A549 (cell line): ENCODE measurements around the gene FER. TPM values are rescaled to one million over a fixed set of nuclear protein-coding genes. Genes with fewer than 3 reads are reported as not detected.

Experiments
- ATAC-seq, 2 experiments: fragments of 200-7000 bp in 1 of 2; fragments of >200 bp in 1 of 2; cut with Nextera tagmentation in 1 of 2; cut with Tn5 transposase in 1 of 2; 3 replicates each; pipeline versions ENCODE4 v1.8.0 to v1.9.1; 2018 to 2020; ENCODE audit warnings: mild to moderate bottlenecking in 1 of 2, moderate library complexity in 1 of 2
- CTCF ChIA-PET: fragments of 300-600 bp; sonication (Branson Sonifier 250); formaldehyde crosslinking; extraction: SDS; loops from one replicate; lab custom pipeline; 2021; ENCODE audit warnings: antibody characterized with exemption, inconsistent platforms; lab: Yijun Ruan, JAX
- POLR2A ChIA-PET: fragments of 350-600 bp; formaldehyde crosslinking; extraction: SDS; loops from one replicate; lab custom pipeline; 2021; ENCODE audit warnings: antibody characterized with exemption, inconsistent platforms; lab: Yijun Ruan, JAX
- DNase-seq, 2 experiments: peaks; one replicate each; pipeline versions ENCODE4 v3.0.0 to v3.0.0-alpha.2; 2011 to 2016; ENCODE audit warnings: low read depth in 1 of 2, low spot score in 1 of 2
- FAIRE-seq: peaks from 2 replicates; lab custom pipeline; 2011; peaks lifted over from hg19 to GRCh38; lab: Jason Lieb, UNC
- H3K27ac ChIP-seq, 2 experiments: fragments of >200 bp; sonication (Bioruptor Twin); formaldehyde crosslinking; 3 replicates each; pipeline ENCODE4 v1.5.1; 2016 to 2017
- H3K4me1 ChIP-seq: fragments of >200 bp; sonication (Bioruptor Twin); formaldehyde crosslinking; 3 replicates; pipeline ENCODE4 v1.6.1; 2016
- H3K4me2 ChIP-seq: fragments of >200 bp; sonication (Bioruptor Twin); formaldehyde crosslinking; 3 replicates; pipeline ENCODE4 v1.6.1; 2016
- H3K4me3 ChIP-seq: fragments of >200 bp; sonication (Bioruptor Twin); formaldehyde crosslinking; 3 replicates; pipeline ENCODE4 v1.5.1; 2016
- H3K9me3 ChIP-seq: fragments of >200 bp; sonication (Bioruptor Twin); formaldehyde crosslinking; 3 replicates; pipeline ENCODE4 v1.6.1; 2016
- BHLHE40 ChIP-seq: IDR thresholded peaks from 2 replicates; pipeline ENCODE4 v1.6.1; 2012; ENCODE audit warnings: low read depth, low read length, inconsistent platforms
- CBX2 ChIP-seq: fragments of 200-600 bp; sonication (generic); IDR thresholded peaks from 2 replicates; pipeline ENCODE4 v1.6.1; 2016; ENCODE audit warnings: low read depth, mild to moderate bottlenecking, borderline replicate concordance
- EHF ChIP-seq: fragments of 250-450 bp; sonication (Bioruptor Pico); IDR thresholded peaks from 2 replicates; pipeline ENCODE4 v1.5.0; 2020; ENCODE audit warnings: mild to moderate bottlenecking
- ESRRA ChIP-seq: fragments of 150-350 bp; IDR thresholded peaks from 2 replicates; pipeline ENCODE4 v1.6.1; 2014; ENCODE audit warnings: mild to moderate bottlenecking, low read length, borderline replicate concordance
- FOSB ChIP-seq: fragments of 250-450 bp; sonication (Bioruptor Pico); IDR thresholded peaks from 2 replicates; pipeline ENCODE4 v1.5.0; 2020; ENCODE audit warnings: mild to moderate bottlenecking, moderate library complexity
- FOSL2 ChIP-seq, 2 experiments: fragments of 450-650 bp in 1 of 2; fragments of >200 bp in 1 of 2; sonication (Bioruptor Twin) in 1 of 2; formaldehyde crosslinking; IDR thresholded peaks; 2 replicates each; pipeline versions ENCODE4 v1.5.0 to v1.6.1; 2016 to 2020; ENCODE audit warnings: mild to moderate bottlenecking in 1 of 2, moderate library complexity in 1 of 2
- GATA3 ChIP-seq: IDR thresholded peaks from 2 replicates; pipeline ENCODE4 v1.6.1; 2012; ENCODE audit warnings: borderline replicate concordance
- HOXB5 ChIP-seq: fragments of 250-450 bp; sonication (Bioruptor Pico); IDR thresholded peaks from 2 replicates; pipeline ENCODE4 v1.5.0; 2020; ENCODE audit warnings: mild to moderate bottlenecking, moderate library complexity
- KDM5A ChIP-seq: fragments of 200-600 bp; sonication (generic); IDR thresholded peaks from 2 replicates; pipeline ENCODE4 v1.6.1; 2016; ENCODE audit warnings: antibody characterized with exemption, mild to moderate bottlenecking
- MYC ChIP-seq: IDR thresholded peaks from 2 replicates; pipeline ENCODE4 v1.6.1; 2012; ENCODE audit warnings: mild to moderate bottlenecking, inconsistent platforms, low read length, improper control_type of control experiment, borderline replicate concordance
- NR3C1 ChIP-seq: fragments of >200 bp; sonication (Bioruptor Twin); formaldehyde crosslinking; IDR thresholded peaks from 3 replicates; pipeline ENCODE4 v1.6.1; 2017
- POLR2AphosphoS2 ChIP-seq: conservative IDR thresholded peaks from 2 replicates; pipeline ENCODE4 v1.6.1; 2012; ENCODE audit warnings: low read length, improper control_type of control experiment, inconsistent platforms
- RARB ChIP-seq: fragments of 250-450 bp; sonication (Bioruptor Pico); IDR thresholded peaks from 2 replicates; pipeline ENCODE4 v1.8.0; 2021; ENCODE audit warnings: mild to moderate bottlenecking, moderate library complexity
- RCOR1 ChIP-seq: fragments of 150-350 bp; IDR thresholded peaks from 2 replicates; pipeline ENCODE4 v1.6.1; 2014; ENCODE audit warnings: antibody characterized with exemption, low read length, low read depth
- RNF2 ChIP-seq: fragments of 200-600 bp; sonication (generic); IDR thresholded peaks from 2 replicates; pipeline ENCODE4 v1.6.1; 2016; ENCODE audit warnings: low read depth, mild to moderate bottlenecking, antibody characterized with exemption, moderate library complexity, borderline replicate concordance
- SMC3 ChIP-seq: fragments of >200 bp; sonication (Bioruptor Twin); formaldehyde crosslinking; IDR thresholded peaks from 3 replicates; pipeline ENCODE4 v1.6.1; 2018; ENCODE audit warnings: inconsistent platforms
- SREBF2 ChIP-seq: fragments of 450-650 bp; IDR thresholded peaks from 2 replicates; pipeline ENCODE4 v1.6.1; 2014; ENCODE audit warnings: mild to moderate bottlenecking, moderate library complexity
- TFCP2L1 ChIP-seq: fragments of 250-450 bp; sonication (Bioruptor Pico); IDR thresholded peaks from 2 replicates; pipeline ENCODE4 v1.5.0; 2021; ENCODE audit warnings: mild to moderate bottlenecking
- ZFP36 ChIP-seq: fragments of 450-650 bp; IDR thresholded peaks from 2 replicates; pipeline ENCODE4 v1.6.1; 2014; ENCODE audit warnings: borderline replicate concordance; ENCODE audit not compliant: partially characterized antibody
- ZNF302 ChIP-seq: fragments of 250-450 bp; sonication (Bioruptor Pico); IDR thresholded peaks from 2 replicates; pipeline ENCODE4 v1.9.0; 2021; ENCODE audit warnings: inconsistent platforms, mild to moderate bottlenecking, moderate library complexity
- ZSCAN20 ChIP-seq: fragments of 250-450 bp; sonication (Bioruptor Pico); IDR thresholded peaks from 2 replicates; pipeline ENCODE4 v1.8.0; 2022; ENCODE audit warnings: mild to moderate bottlenecking, moderate library complexity
- WGBS: methylation state at CpG from one replicate; pipeline ENCODE4 v1.1.6; 2017; ENCODE audit errors: missing lambda C conversion rate; 5-methylcytosine and 5-hydroxymethylcytosine counted together
- polyA plus RNA-seq, 4 experiments: library from polyadenylated mRNA; depleted of rRNA in 3 of 4; stranded (reverse); fragments of >200 nt; fragmentation: RNase III in 1 of 4; extraction: RNeasy Plus Mini Kit Qiagen cat#74134 plus additional on column Dnase treatment in 1 of 4; gene quantifications; 2 replicates in 3 of 4; 3 replicates in 1 of 4; pipeline ENCODE4 v1.2.3, GENCODE V29; 2011 to 2017
- TF ChIP-seq, protein P1 (sequence below): IDR thresholded peaks from 2 replicates; pipeline ENCODE4 v1.6.1; 2012; ENCODE audit warnings: low read depth, borderline replicate concordance
- TF ChIP-seq, protein P2 (sequence below): fragments of 250-450 bp; sonication (Bioruptor Pico); IDR thresholded peaks from 2 replicates; pipeline ENCODE4 v1.5.0; 2020; ENCODE audit warnings: low read depth, mild to moderate bottlenecking, moderate library complexity
- TF ChIP-seq, protein P3 (sequence below): fragments of >200 bp; sonication (Bioruptor Twin); formaldehyde crosslinking; IDR thresholded peaks from 3 replicates; pipeline ENCODE4 v1.5.1; 2016
- TF ChIP-seq, protein P4 (sequence below): IDR thresholded peaks from 2 replicates; pipeline ENCODE4 v1.6.1; 2012
- TF ChIP-seq, protein P5 (sequence below): fragments of >200 bp; sonication (Bioruptor Twin); formaldehyde crosslinking; IDR thresholded peaks from 3 replicates; pipeline ENCODE4 v1.6.1; 2016

FER gene
- polyA plus RNA-seq, 2 of the 4 experiments (the other 2 are of a cell fraction): 3.6 to 12.3 TPM

DNA sequence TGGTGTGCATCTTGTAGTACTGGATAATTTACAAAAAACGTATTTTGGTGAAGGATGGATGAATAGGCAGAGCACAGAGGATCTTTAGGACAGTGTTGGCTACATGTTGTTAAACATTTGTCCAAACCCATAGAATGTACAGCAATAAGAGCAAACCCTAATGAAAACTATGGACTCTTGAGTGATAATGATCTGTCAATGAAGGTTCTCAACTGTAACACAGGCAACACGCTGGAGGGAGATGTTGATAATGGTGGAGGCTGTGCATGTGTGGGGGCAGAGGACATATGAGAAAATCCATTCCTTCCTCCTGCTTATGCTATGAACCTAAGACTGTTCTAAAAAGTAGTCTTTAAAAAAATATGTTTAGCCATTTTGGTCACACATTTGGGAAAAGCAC is 194.0 kb downstream of the FER start:
- WGBS: 77% methylated on average over 2 of the region's 2 CpGs
- ATAC-seq: no peak
- TF ChIP-seq BHLHE40 (no peak), SMC3 (no peak), ESRRA (no peak), RARB (CRISPR knock-in tag) (no peak), KDM5A (no peak), NR3C1 (no peak), SREBF2 (no peak), FOSL2 (IDR thresholded peaks at IDR 0.05) (no peak), FOSL2 (CRISPR knock-in tag; IDR thresholded peaks at IDR 0.05) (no peak), CBX2 (no peak), HOXB5 (CRISPR knock-in tag) (no peak), TFCP2L1 (CRISPR knock-in tag) (no peak), RNF2 (no peak), MYC (no peak), EHF (CRISPR knock-in tag) (no peak), ZFP36 (no peak), RCOR1 (no peak)
- TF ChIP-seq, protein P1, sequence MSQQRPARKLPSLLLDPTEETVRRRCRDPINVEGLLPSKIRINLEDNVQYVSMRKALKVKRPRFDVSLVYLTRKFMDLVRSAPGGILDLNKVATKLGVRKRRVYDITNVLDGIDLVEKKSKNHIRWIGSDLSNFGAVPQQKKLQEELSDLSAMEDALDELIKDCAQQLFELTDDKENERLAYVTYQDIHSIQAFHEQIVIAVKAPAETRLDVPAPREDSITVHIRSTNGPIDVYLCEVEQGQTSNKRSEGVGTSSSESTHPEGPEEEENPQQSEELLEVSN: no peak
- TF ChIP-seq, protein P2, sequence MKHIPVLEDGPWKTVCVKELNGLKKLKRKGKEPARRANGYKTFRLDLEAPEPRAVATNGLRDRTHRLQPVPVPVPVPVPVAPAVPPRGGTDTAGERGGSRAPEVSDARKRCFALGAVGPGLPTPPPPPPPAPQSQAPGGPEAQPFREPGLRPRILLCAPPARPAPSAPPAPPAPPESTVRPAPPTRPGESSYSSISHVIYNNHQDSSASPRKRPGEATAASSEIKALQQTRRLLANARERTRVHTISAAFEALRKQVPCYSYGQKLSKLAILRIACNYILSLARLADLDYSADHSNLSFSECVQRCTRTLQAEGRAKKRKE (CRISPR knock-in tag): no peak
- Histone ChIP-seq H3K9me3 (no peaks in the 10 kb centered on the region), H3K27ac (no peak overlapping the region), H3K4me3 (no peak overlapping the region), H3K4me1 (no peaks in the 10 kb centered on the region), H3K4me2 (no peak overlapping the region)
- peak; percentile 18 for FAIRE-seq
- ChIA-PET POLR2A (no interaction called here), CTCF (no interaction called here)
- DNase-seq: no peak

DNA sequence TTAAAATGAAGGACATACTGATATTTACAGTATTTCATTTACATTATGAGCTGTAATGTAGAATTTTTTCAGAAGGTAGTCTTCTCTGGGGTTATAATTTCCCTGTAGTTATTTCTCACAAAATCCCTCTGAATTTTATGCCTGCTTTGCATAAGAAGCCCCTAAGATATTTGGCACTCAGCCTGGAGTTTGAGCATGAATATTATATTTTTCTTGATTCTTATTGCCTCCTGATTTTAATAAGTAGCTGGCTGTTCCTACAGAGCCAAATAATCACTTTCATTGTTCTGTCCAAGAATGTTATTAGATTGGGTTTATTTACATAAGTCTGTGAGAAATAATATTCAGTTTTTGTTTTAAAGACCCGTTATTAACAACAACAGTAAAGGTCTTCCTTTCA is 195.0 kb downstream of the FER start:
- H3K4me3 ChIP-seq: no peak overlapping the region
- no peak overlapping the region for H3K4me2 ChIP-seq
- ChIA-PET CTCF (no interaction called here), POLR2A (no interaction called here)
- ATAC-seq (no peak), FAIRE-seq (no peak), DNase-seq (no peak)
- WGBS: 93% methylated on average over 1 of the region's 1 CpG
- no peaks in the 10 kb centered on the region for H3K4me1 ChIP-seq
- H3K9me3 ChIP-seq: no peaks in the 10 kb centered on the region
- H3K27ac ChIP-seq: no peak overlapping the region
- TF ChIP-seq, protein P3, sequence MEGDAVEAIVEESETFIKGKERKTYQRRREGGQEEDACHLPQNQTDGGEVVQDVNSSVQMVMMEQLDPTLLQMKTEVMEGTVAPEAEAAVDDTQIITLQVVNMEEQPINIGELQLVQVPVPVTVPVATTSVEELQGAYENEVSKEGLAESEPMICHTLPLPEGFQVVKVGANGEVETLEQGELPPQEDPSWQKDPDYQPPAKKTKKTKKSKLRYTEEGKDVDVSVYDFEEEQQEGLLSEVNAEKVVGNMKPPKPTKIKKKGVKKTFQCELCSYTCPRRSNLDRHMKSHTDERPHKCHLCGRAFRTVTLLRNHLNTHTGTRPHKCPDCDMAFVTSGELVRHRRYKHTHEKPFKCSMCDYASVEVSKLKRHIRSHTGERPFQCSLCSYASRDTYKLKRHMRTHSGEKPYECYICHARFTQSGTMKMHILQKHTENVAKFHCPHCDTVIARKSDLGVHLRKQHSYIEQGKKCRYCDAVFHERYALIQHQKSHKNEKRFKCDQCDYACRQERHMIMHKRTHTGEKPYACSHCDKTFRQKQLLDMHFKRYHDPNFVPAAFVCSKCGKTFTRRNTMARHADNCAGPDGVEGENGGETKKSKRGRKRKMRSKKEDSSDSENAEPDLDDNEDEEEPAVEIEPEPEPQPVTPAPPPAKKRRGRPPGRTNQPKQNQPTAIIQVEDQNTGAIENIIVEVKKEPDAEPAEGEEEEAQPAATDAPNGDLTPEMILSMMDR: no peak
- no peak for TF ChIP-seq RCOR1
- TF ChIP-seq, protein P4, sequence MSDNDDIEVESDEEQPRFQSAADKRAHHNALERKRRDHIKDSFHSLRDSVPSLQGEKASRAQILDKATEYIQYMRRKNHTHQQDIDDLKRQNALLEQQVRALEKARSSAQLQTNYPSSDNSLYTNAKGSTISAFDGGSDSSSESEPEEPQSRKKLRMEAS: no peak
- no peak for TF ChIP-seq POLR2AphosphoS2
- TF ChIP-seq, protein P1: no peak
- TF ChIP-seq, protein P5, sequence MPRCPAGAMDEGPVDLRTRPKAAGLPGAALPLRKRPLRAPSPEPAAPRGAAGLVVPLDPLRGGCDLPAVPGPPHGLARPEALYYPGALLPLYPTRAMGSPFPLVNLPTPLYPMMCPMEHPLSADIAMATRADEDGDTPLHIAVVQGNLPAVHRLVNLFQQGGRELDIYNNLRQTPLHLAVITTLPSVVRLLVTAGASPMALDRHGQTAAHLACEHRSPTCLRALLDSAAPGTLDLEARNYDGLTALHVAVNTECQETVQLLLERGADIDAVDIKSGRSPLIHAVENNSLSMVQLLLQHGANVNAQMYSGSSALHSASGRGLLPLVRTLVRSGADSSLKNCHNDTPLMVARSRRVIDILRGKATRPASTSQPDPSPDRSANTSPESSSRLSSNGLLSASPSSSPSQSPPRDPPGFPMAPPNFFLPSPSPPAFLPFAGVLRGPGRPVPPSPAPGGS: no peak
- TF ChIP-seq ZNF302 (CRISPR knock-in tag): no peak
- TF ChIP-seq NR3C1: no peak
- no peak for TF ChIP-seq GATA3
- no peak for TF ChIP-seq FOSB (CRISPR knock-in tag)
- TF ChIP-seq RNF2: no peak
- TF ChIP-seq ZSCAN20 (CRISPR knock-in tag): no peak
- TF ChIP-seq RARB (CRISPR knock-in tag): no peak
